GM12801 (cell line): ENCODE results near the gene USP40.

ENCODE experiments used
- CTCF ChIP-seq: IDR thresholded peaks from one replicate; pipeline ENCODE4 v1.5.1; 2011; ENCODE audit warnings: control low read depth; ENCODE audit not compliant: insufficient read length; ENCODE audit errors: extremely low read depth

Gene USP40

GRCh38 chr2:233600386-233600785 lies 33.8 kb upstream of the USP40 start:
- no peak for TF ChIP-seq CTCF

DNA sequence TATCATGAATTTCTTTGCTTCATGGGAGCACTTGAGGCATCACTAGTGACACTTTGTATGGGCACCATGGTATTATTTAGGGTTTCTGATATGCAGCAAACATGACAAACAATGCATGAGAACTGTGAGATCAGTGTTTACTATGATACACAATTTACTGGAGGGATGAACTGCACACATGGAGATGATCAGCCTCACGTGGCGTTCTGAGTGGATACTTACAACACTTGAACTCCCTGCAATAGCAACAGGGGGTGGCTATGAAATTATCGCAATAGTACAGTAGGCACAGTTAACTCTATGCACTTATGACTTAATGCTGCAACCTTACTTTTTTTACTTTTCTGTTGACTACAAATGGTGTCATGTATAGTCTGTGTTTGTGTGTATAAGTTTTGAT lies 32.4 kb upstream of the USP40 start:
- no peak for TF ChIP-seq CTCF

GRCh38 chr2:233597522-233597921 lies 30.9 kb upstream of the USP40 start:
- no peak for TF ChIP-seq CTCF

- no peak for TF ChIP-seq CTCF
These were observed 26.6 kb upstream of the USP40 start for GRCh38 chr2:233593201-233593600.

DNA sequence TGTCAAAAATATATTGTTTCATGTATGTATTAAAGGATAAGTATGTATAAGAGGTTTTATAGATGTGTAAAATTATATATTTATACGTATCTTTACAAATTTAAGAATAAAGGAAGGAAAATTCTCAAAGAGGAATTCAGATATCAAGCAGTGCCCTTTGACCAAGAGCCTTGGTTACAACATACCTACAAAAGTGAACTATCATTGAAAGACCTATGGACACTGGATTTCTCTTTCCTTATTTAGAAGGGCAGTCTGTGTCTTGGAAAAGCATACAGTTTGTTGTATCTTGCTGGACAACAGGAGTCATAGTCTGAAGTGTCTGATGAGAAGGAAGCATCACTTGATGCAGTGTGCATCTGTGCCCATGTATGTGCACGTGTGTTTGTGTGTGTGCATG lies 21.8 kb upstream of the USP40 start:
- TF ChIP-seq CTCF: no peak

GRCh38 chr2:233584210-233584609 lies 17.6 kb upstream of the USP40 start:
- no peak for TF ChIP-seq CTCF

GRCh38 chr2:233572468-233572867 lies 5.9 kb upstream of the USP40 start:
- TF ChIP-seq CTCF: no peak

DNA sequence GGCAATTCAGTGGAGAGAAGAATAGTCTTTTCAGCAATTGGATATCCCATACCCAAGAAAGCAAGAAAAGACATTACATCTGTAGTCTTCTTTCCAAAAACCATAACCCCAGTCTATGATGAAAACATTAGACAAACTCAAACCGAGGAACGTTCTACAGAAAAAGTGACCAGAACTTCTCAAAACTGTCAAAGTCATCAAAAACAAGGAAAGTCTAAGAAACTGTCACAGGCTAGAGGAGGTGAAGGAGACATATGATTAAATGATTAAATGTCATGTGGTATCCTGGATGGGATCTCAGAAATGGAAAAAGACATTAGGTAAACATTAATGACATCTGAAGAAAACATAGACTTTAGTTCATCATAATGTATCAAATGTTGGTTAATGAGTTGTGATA lies 4.9 kb upstream of the USP40 start:
- TF ChIP-seq CTCF: no peak
